Neuron (in vitro differentiated cells): Measurements from ENCODE around the gene PRICKLE3.
"Not testable (repeated sequence)": the region's sequence is repeated elsewhere in the genome, so short reads cannot be mapped to it uniquely, and the experiment has no call there.

ENCODE experiments used
- H2AFZ ChIP-seq: one replicate; pipeline ENCODE4 v1.6.1; 2013; ENCODE audit warnings: low read depth, mild to moderate bottlenecking, inconsistent platforms, low read length, moderate library complexity
- H3K27me3 ChIP-seq: one replicate; pipeline ENCODE4 v1.6.1; 2013; ENCODE audit warnings: low read length; ENCODE audit not compliant: insufficient read depth
- H3K36me3 ChIP-seq: one replicate; pipeline ENCODE4 v1.6.1; 2013; ENCODE audit warnings: low read length; ENCODE audit not compliant: insufficient read depth
- H3K4me1 ChIP-seq: one replicate; pipeline ENCODE4 v1.6.1; 2013; ENCODE audit warnings: low read length; ENCODE audit not compliant: insufficient read depth
- H3K4me3 ChIP-seq: 2 replicates; pipeline ENCODE4 v1.5.1; 2013; ENCODE audit warnings: mild to moderate bottlenecking, low read length, moderate library complexity
- H3K9me3 ChIP-seq: one replicate; pipeline ENCODE4 v1.6.1; 2013; ENCODE audit warnings: low read length

The PRICKLE3 gene

DNA sequence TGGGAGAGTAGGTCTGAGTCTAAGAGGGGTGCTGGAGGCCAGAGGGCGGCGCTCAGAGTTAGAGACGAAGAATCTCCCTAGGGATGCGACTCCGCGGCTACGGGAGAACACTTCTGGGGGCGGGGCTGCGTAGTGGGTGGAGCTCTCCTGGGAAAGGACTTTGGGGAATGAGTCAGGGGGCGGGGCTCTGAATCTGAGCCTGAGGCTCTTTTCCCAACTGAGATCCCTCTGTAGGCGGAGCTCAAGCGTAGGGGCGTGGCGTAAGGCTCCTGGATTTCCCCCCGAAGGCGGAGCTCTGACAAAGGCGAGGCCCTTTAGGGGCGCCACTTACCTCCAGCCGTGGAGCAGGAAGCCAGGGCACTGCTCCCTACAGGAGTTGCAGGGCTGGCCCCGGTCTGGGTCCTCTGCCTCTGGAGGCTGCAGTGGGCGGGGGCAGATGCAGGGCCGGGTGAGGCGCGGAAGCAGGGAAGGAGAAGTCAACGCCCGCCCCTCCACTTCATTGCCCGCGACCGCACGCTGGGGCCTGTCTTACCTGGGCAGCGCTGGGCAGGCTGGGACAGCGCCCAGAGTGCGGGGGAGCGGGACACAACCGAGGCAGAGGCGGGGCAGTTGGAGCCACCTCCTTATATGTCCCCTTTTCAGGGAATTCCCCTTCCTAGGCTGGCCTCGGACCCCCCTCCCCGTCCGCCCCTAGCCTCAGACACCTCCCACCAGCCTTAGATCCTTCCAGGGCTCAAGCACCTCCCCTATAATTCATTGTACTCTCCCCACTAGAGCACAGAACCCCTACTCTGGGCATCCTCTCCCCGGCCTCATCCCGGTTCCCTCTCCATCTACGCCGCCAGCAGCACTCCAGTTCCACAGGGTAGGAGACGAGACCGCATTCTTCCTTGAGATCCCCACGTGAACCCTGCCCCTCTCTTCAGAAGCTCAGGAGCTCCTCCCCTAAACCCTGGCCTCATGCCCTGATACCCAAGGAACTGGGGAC is 1.6 kb downstream of the PRICKLE3 start:
- Histone ChIP-seq H3K36me3 (no peaks in the 10 kb centered on the region), H3K9me3 (no peaks in the 10 kb centered on the region), H2AFZ (no peak overlapping the region), H3K4me3 (no peak overlapping the region), H3K4me1 (no peaks in the 10 kb centered on the region), H3K27me3 (no peaks in the 10 kb centered on the region)

DNA sequence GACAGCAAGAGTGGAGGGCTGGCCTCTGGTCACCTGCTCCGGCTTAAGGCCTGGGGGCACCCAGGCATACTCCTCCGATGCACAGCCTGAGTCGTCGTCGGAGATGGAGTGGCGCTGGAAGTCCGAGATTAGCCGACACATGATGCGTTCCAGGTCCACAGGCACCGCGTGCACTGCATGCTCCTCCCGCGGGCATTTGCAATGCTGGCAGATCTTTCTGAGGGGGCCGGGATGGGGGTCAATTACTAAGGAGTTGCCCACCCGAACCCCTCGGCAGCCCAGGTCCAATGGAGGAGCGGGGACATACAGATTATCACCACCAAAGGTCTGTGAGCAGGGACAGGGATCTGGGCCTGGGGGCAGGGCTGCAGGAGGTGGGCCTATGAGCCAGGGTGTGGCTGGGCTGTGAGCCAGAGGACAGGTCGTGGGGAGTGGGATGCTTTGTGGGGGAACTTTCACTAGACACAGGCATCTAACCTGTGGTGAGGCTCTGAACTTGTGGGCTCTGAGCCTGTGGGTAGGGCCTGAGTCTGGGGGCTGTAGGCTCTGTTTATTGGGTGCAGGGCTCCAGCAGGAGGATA is 2.4 kb downstream of the PRICKLE3 start:
- no peaks in the 10 kb centered on the region for H3K27me3 ChIP-seq
- no peak overlapping the region for H3K4me3 ChIP-seq
- no peaks in the 10 kb centered on the region for H3K4me1 ChIP-seq
- no peaks in the 10 kb centered on the region for H3K9me3 ChIP-seq
- no peaks in the 10 kb centered on the region for H3K36me3 ChIP-seq
- no peak overlapping the region for H2AFZ ChIP-seq

DNA sequence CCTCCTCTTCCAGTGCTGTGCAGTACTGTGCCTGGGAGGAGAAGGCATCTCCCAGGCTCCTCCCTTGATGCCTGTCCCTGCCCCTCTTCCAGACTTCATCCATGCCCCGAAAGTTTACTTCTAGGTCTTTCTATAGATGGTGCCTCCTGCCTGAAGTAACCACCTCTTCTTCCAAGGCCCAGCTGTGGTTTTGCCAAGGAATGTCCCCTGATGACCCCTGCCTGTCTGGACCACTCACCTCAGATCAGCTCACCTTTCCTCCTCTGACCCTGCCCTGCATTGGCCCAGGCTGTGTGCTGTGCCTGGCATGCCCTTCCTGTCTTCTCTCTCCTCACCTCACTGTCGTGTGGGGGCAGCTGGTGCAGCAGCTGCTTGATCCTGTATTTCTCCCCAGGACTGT is 6.8 kb downstream of the PRICKLE3 start:
- peaks cover 2% of the 10 kb centered on the region for H3K9me3 ChIP-seq
- H3K4me1 ChIP-seq: no peaks in the 10 kb centered on the region
- no peaks in the 10 kb centered on the region for H3K36me3 ChIP-seq
- no peak overlapping the region for H2AFZ ChIP-seq
- H3K27me3 ChIP-seq: no peaks in the 10 kb centered on the region
- H3K4me3 ChIP-seq: no peak overlapping the region

DNA sequence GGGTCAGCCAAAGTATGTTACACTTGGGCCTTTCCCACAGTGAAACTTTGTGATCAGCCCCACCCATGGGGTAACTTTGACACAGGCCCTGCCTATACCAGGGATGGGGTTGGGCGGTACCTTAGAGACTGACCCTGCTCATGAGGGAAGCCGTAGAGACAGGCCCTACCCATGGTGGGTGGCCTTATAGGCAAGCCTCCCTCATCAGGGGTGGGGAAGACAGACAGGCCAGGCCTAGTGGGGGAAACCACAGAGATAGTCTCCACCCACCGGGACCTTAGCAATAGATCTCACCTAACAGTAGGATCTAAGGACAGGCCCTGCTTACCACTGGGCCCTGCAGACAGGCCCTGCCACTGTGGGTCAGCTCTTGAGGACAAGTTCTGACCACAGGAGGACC is 7.6 kb downstream of the PRICKLE3 start:
- Histone ChIP-seq H3K36me3 (no peaks in the 10 kb centered on the region), H3K9me3 (peaks cover 2% of the 10 kb centered on the region), H2AFZ (no peak overlapping the region), H3K27me3 (peaks cover under 1% of the 10 kb centered on the region), H3K4me3 (no peak overlapping the region), H3K4me1 (no peaks in the 10 kb centered on the region)

DNA sequence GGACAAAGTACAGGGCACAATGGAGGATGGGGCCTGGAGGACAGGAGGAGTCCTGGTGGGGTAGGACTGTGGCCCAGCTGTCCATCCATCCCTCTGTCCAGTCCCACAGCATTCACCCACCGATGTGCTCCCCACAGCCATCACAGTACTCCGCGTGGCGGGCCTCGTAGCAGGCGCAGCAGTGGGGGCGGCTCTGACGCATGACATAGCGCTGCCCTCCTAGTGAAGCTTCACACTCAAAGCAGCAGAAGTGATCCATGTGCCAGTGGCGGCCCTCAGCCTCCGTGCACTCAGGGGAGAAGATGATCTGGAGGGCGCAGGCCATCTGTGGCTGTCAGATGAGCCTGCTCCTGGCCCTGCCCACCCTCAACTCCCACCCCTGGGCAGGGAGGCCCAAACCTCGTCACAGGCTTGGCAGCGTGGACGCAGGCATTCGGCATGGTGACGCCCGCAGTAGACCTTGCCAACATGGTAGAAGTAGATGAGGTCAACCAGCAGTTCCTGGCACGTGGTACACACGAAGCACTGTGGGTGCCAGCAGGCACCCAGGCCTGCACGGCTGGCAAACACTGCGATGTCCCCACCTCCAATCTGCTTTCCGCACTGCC is 8.2 kb downstream of the PRICKLE3 start:
- no peaks in the 10 kb centered on the region for H3K36me3 ChIP-seq
- no peaks in the 10 kb centered on the region for H3K4me1 ChIP-seq
- no peak overlapping the region for H3K4me3 ChIP-seq
- no peak overlapping the region for H2AFZ ChIP-seq
- peaks cover 4% of the 10 kb centered on the region for H3K9me3 ChIP-seq
- peaks cover 6% of the 10 kb centered on the region for H3K27me3 ChIP-seq

DNA sequence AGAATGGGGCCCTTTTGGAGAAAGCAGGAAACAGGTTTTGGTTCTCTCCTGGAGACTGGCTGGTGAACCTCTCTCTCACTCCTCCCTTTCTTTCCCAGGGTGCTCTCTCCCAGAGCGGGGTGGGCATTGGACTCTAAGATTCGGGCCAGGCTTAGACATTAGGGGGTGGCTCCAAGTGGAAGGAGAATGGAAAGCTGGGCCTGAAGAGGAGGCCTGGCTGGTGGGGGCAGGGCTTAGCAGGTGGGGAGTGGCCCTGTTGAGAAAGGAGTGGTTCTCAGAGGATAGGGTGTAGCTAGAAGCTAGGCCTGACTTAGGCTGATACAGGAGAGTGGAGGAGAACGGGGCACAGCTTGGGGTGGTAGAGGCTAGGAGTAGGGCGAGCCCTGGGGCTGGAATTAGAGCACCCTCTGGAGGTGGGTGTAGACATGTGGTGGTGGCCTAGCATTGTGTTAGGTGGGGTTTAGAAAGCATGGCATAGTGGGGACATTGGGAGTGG is 8.8 kb downstream of the PRICKLE3 start:
- Histone ChIP-seq H2AFZ (no peak overlapping the region), H3K4me3 (no peak overlapping the region), H3K27me3 (peaks cover 12% of the 10 kb centered on the region), H3K36me3 (no peaks in the 10 kb centered on the region), H3K9me3 (peaks cover 5% of the 10 kb centered on the region), H3K4me1 (no peaks in the 10 kb centered on the region)

DNA sequence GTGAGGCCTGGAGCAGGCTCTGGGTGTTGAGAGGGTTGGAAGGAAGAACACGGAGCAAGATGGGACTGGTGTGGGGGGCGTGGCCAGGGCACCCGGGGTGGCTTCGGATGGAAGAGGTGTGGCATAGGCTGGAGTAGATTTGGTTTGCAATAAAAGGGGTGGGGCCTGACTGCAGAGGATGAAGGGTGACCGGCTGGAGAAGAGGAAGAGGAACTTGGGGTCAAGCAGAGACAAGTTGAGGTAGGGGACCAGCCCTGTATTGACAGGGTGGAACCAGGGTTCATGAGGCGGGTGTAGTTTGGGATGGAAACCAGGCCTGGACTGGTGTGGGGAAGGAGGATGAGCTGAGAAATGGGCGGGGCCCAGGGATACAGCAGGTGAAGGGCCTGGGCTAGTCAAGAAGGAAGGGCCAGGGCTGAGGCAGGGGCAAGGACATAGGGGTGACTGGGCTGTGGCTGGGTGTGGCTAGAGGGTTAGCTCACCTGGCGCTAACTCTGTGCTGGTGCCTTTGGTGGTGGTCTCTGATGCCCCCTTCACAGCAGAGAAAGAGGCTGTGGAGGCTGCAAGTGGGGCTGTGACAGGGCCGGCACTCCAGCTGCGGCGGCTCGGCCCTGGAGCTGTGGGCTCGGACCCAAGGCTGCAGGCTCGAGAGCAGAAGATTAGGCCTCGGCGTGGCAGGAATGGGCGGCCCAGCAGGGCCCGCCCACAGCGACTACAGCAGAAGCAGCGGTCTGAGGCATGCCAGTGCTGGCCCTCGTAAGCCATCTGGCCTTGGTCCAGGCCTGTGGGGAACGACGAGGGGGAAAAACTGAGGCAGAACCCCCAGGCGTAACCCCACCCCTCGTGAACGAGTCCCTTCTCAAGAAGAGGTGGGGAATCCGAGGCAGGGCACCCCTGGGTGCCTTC is 9.5 kb downstream of the PRICKLE3 start:
- peaks cover 5% of the 10 kb centered on the region for H3K9me3 ChIP-seq
- no peak overlapping the region for H3K4me3 ChIP-seq
- H3K27me3 ChIP-seq: peaks cover 19% of the 10 kb centered on the region
- no peaks in the 10 kb centered on the region for H3K36me3 ChIP-seq
- H2AFZ ChIP-seq: no peak overlapping the region
- no peaks in the 10 kb centered on the region for H3K4me1 ChIP-seq

DNA sequence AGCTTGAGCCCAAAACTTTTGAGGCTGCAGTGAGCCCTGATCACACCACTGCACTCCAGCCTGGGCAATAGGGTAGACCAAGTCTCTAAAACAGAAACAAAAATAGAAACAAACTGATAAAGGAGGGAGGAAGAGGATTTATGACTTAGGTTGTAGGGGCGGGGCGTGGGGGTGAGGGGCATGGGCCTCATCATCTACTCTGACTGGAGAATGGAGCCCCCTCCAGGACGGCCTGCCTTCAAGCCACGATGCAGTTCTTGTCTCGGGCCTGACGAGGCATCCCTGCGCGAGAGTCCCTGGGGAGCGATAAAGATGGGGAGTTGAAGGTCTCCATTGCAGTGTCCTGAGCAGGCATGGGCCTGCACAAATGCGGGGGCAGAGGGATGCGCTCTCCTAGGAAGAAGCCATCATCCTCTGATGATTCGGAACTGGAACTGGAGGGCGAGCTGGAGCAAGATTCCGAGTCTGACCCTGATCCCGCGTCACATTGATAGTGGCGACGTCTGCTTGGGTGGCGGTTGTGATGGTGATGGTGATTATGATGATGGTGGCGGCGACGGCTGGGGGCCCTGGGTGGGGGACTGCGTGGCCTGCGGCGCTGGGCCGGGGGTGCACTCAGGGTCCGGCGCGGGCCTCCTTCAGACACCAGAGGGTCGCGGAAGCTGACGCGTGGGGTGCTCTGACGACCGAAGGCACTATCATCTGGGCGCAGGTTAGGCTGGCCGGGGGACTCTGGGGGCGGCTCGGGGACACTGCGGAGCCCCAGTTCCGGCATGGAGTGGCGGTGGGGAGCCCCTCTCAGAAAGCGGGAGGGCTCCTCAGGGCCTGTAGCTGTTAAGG is 10.5 kb downstream of the PRICKLE3 start:
- Histone ChIP-seq H3K4me3 (no peak overlapping the region), H3K36me3 (no peaks in the 10 kb centered on the region), H2AFZ (no peak overlapping the region), H3K4me1 (no peaks in the 10 kb centered on the region), H3K9me3 (peaks cover 5% of the 10 kb centered on the region), H3K27me3 (peaks cover 19% of the 10 kb centered on the region)

DNA sequence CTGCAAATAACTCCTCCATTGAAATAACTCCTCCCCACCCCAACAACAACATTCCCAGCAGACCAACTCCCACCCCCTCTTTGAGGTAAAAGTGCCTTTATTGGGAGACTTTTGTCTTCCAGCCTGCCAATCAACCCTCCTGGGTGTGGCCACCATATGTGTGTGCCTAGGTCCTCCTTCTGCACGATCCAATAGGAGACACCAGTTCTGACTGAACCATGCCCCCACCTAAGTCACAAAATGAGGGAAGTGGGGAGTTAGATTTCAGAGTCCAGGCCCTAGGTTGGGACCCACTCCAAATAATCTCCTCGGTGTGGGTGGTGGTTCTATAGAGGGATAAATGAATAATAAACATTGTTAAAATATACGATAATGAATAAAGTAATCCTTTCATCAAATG is 11.4 kb downstream of the PRICKLE3 start:
- H3K4me3 ChIP-seq: no peak overlapping the region
- H3K9me3 ChIP-seq: peaks cover 5% of the 10 kb centered on the region
- H2AFZ ChIP-seq: no peak overlapping the region
- peaks cover 24% of the 10 kb centered on the region for H3K27me3 ChIP-seq
- no peaks in the 10 kb centered on the region for H3K4me1 ChIP-seq
- no peaks in the 10 kb centered on the region for H3K36me3 ChIP-seq

DNA sequence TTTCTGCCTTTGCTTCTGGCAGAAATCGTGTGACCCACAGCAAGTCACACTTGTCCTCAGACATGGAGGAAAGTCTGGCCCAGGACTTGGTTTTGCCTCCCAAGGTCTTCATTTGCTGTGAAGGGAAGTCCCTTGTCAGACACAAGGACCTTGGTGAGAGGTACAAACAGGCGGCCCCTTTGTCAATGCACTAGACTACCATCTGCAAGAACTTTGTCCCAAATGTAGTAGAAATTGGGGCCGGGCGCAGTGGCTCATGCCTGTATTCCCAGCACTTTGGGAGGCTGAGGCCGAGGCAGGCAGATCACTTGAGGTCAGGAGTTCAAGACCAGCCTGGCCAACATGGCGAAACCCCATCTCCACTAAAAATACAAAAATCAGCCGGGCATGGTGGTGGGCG is 12.6 kb downstream of the PRICKLE3 start:
- not testable (repeated sequence) for H3K9me3 ChIP-seq, H2AFZ ChIP-seq, H3K4me1 ChIP-seq, H3K4me3 ChIP-seq, H3K36me3 ChIP-seq
- peaks cover 30% of the 10 kb centered on the region for H3K27me3 ChIP-seq

DNA sequence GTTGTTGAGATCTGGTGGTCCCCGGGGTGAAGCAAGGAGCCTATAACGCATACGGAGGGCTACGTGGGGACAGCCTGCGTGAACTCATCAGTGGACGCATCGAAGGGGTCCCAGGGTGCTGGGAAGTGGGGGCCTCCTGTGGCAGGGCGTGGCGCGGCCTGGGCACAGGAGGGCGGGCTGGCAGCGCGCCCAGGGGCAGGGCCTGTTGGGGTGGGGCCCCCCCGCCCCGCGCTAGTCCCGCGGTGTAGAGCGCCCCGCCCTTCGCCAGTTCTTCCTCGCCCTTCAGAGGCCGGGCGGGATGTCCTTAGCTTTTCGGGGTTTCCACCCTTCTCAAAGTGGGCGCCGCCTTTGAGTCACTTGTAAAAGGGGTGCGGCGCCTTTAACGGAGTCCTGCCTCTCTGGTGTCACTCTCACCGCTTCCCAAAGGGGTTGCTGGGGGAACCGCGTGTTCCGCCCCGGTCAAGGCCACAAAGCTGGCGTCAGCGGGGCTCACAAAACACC is 13.8 kb downstream of the PRICKLE3 start:
- Histone ChIP-seq H3K9me3 (peaks cover 5% of the 10 kb centered on the region), H2AFZ (no peak overlapping the region), H3K4me3 (no peak overlapping the region), H3K4me1 (no peaks in the 10 kb centered on the region), H3K36me3 (no peaks in the 10 kb centered on the region), H3K27me3 (peaks cover 30% of the 10 kb centered on the region)
